Measurements from ENCODE around the gene NCKAP5L. TPM values are rescaled to one million over a fixed set of nuclear protein-coding genes. Genes with fewer than 3 reads are reported as not detected.
"Not testable (repeated sequence)": the region's sequence is repeated elsewhere in the genome, so short reads cannot be mapped to it uniquely, and the experiment has no call there.

NCKAP5L gene
- total and polyA plus RNA-seq, 3 donors from 2014 or later: 22.0 to 79.7 (median 63.5) TPM

GRCh38 chr12:49872381-49872780, 44.2 kb upstream of the NCKAP5L start:
- no peak overlapping the region for H3K27ac ChIP-seq
- H3K4me3 ChIP-seq: no peak overlapping the region
- H3K9me3 ChIP-seq: no peaks in the 10 kb centered on the region
- intact Hi-C loops (cut with DNase I; ENCODE audit: low total_unique reads): no loop called here
- DNase-seq: no peak
- 90 to 94% methylated on average over 2 to 5 of the region's 5 CpGs for WGBS, 2 donors
- H3K27me3 ChIP-seq: no peaks in the 10 kb centered on the region
- H3K36me3 ChIP-seq (ENCODE audit: low read depth, missing control alignments): no peaks in the 10 kb centered on the region
- TF ChIP-seq POLR2A (IDR thresholded peaks at IDR 0.05) (no peak), CTCF (IDR thresholded peaks at IDR 0.05) (no peak)
- peaks cover 28% of the 10 kb centered on the region for H3K4me1 ChIP-seq

GRCh38 chr12:49871811-49872251, 43.6 kb upstream of the NCKAP5L start:
- intact Hi-C loops (cut with DNase I; ENCODE audit: low total_unique reads); H3K27ac ChIP-seq; H3K36me3 ChIP-seq (ENCODE audit: low read depth, missing control alignments); H3K27me3 ChIP-seq; H3K4me3 ChIP-seq; DNase-seq; H3K9me3 ChIP-seq: not testable (repeated sequence)
- 94 to 99% methylated on average over 8 of the region's 8 CpGs for WGBS, 2 donors
- peaks cover 30% of the 10 kb centered on the region for H3K4me1 ChIP-seq

GRCh38 chr12:49871263-49871561, 43.0 kb upstream of the NCKAP5L start:
- H3K27ac ChIP-seq: no peak overlapping the region
- H3K27me3 ChIP-seq: no peaks in the 10 kb centered on the region
- no peaks in the 10 kb centered on the region for H3K9me3 ChIP-seq
- H3K4me3 ChIP-seq: no peak overlapping the region
- H3K36me3 ChIP-seq (ENCODE audit: low read depth, missing control alignments): no peaks in the 10 kb centered on the region
- TF ChIP-seq POLR2A (IDR thresholded peaks at IDR 0.05) (no peak), CTCF (IDR thresholded peaks at IDR 0.05) (no peak)
- H3K4me1 ChIP-seq: peaks cover 30% of the 10 kb centered on the region
- intact Hi-C loops (cut with DNase I; ENCODE audit: low total_unique reads): no loop called here
- 91 to 97% methylated on average over 4 of the region's 4 CpGs for WGBS, 2 donors
- DNase-seq: no peak

GRCh38 chr12:49870501-49871262, 42.5 kb upstream of the NCKAP5L start:
- no peak for DNase-seq
- WGBS, 2 donors: 89 to 92% methylated on average over 11 of the region's 11 CpGs
- Histone ChIP-seq H3K27ac (no peak overlapping the region), H3K4me3 (no peak overlapping the region), H3K36me3 (ENCODE audit: low read depth, missing control alignments) (no peaks in the 10 kb centered on the region), H3K27me3 (no peaks in the 10 kb centered on the region), H3K4me1 (peaks cover 30% of the 10 kb centered on the region), H3K9me3 (no peaks in the 10 kb centered on the region)
- TF ChIP-seq POLR2A (IDR thresholded peaks at IDR 0.05) (no peak), CTCF (IDR thresholded peaks at IDR 0.05) (no peak)
- intact Hi-C loops (cut with DNase I; ENCODE audit: low total_unique reads): no loop called here

- H3K9me3 ChIP-seq: no peaks in the 10 kb centered on the region
- no peaks in the 10 kb centered on the region for H3K27me3 ChIP-seq
- intact Hi-C loops (cut with DNase I; ENCODE audit: low total_unique reads): loop anchor here (10.0 kb wide), 2 partner anchors 85 to 195 kb away; partner anchors contain the start of gene AQP2
- peaks cover 30% of the 10 kb centered on the region for H3K4me1 ChIP-seq
- H3K4me3 ChIP-seq: no peak overlapping the region
- H3K36me3 ChIP-seq (ENCODE audit: low read depth, missing control alignments): no peaks in the 10 kb centered on the region
- H3K27ac ChIP-seq: peak overlapping the region in 1 of 2 donors; percentile 74
- no peak for DNase-seq
- 90 to 95% methylated on average over 13 to 14 of the region's 14 CpGs for WGBS, 2 donors
- TF ChIP-seq CTCF (IDR thresholded peaks at IDR 0.05): no peak
- TF ChIP-seq POLR2A (IDR thresholded peaks at IDR 0.05): no peak
These were observed 41.7 kb upstream of the NCKAP5L start for GRCh38 chr12:49869816-49870500.

Data from testis (tissue), 3 donors.